22Rv1 (cell line): ENCODE measurements around the gene LRRFIP1.
A peak's percentile ranks its signal among the peaks of the same experiment; 100 is the strongest.

Source experiments
- H3K27ac ChIP-seq: fragments of 450-650 bp; 2 replicates; pipeline ENCODE4 v1.5.1; 2017
- CTCF ChIP-seq: fragments of 450-650 bp; IDR thresholded peaks from 2 replicates; pipeline ENCODE4 v1.5.1; 2017; ENCODE audit warnings: mild to moderate bottlenecking
- ZFX ChIP-seq: fragments of 450-650 bp; IDR thresholded peaks from 2 replicates; pipeline ENCODE4 v1.6.1; 2017; ENCODE audit warnings: antibody characterized with exemption, borderline replicate concordance

LRRFIP1 gene

GRCh38 chr2:237689336-237690131 is 62.1 kb downstream of the LRRFIP1 start:
- TF ChIP-seq CTCF (no peak), ZFX (no peak)
- no peak overlapping the region for H3K27ac ChIP-seq

GRCh38 chr2:237691029-237691907 is 63.9 kb downstream of the LRRFIP1 start:
- TF ChIP-seq ZFX: no peak
- TF ChIP-seq CTCF: no peak
- H3K27ac ChIP-seq: no peak overlapping the region

GRCh38 chr2:237691908-237692600 is 64.7 kb downstream of the LRRFIP1 start:
- TF ChIP-seq CTCF: no peak
- TF ChIP-seq ZFX: no peak
- peak overlapping the region; percentile 79 for H3K27ac ChIP-seq

- peak overlapping the region; percentile 79 for H3K27ac ChIP-seq
- TF ChIP-seq CTCF (no peak), ZFX (no peak)
These were observed 65.4 kb downstream of the LRRFIP1 start for GRCh38 chr2:237692601-237693290.

GRCh38 chr2:237693291-237693994 is 66.1 kb downstream of the LRRFIP1 start:
- TF ChIP-seq ZFX: no peak
- no peak for TF ChIP-seq CTCF
- H3K27ac ChIP-seq: peak overlapping the region; percentile 79

GRCh38 chr2:237694415-237695194 is 67.2 kb downstream of the LRRFIP1 start:
- H3K27ac ChIP-seq: no peak overlapping the region
- TF ChIP-seq CTCF: no peak
- no peak for TF ChIP-seq ZFX
